Stimulated activated CD4-positive, alpha-beta T cell treated with anti-CD3 and anti-CD28 coated beads, Interleukin-1b, Interleukin-23, amount 100 ng/mL, for 4 hours (primary cell): Measurements from ENCODE around the gene LCMT2.
"Not testable (repeated sequence)": the region's sequence is repeated elsewhere in the genome, so short reads cannot be mapped to it uniquely, and the experiment has no call there.

ENCODE experiments used
- DNase-seq, 2 donors: peaks; one replicate each; pipeline ENCODE4 v3.0.0-alpha.2; 2020; ENCODE audit warnings: low read depth in 2 of 2

LCMT2 gene

DNA sequence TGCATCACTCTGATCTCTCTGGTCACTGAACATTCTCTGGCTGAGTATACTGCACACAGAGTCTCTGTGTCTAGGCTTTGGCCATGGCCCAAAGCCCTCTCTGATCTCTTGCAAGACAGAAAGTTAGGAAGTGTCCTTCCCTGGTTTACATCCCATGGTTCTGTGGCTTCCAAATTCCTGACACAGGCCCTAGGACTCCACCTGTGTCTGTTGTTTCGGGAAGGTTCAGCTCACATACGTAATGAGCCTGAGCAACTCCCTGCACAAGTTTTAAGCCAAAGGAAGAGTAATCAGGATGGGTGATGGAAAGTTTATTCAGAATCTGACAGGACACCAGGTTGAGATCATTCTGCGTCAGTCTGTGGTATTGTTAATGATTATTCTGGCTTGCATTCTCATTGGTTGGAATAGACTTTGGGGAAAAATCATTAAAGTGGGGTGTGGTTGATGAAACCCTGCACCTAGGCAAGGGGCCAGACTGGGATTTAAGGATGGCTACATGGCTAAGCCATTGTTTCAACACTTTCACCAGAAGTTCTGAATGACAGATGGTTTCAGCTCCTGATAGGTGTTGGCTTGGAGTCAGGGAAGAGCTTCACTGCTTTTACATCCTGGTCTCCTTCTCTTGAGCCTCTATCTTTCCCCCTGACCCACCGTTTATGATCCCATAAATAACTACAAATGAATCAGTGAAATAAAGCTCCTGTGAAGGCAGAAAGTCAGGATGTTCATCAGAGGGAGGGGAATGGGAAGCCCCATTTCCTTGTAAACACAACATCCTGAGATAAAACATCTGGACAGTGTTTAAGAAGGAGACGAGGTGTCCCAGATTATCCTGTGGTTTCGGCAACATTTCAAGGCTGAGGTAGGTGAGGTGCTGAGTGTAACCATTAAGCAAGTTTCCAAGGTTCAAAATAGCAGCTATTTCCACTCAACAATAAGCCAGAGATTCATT is 14.1 kb downstream of the LCMT2 start:
- DNase-seq = no peak

DNA sequence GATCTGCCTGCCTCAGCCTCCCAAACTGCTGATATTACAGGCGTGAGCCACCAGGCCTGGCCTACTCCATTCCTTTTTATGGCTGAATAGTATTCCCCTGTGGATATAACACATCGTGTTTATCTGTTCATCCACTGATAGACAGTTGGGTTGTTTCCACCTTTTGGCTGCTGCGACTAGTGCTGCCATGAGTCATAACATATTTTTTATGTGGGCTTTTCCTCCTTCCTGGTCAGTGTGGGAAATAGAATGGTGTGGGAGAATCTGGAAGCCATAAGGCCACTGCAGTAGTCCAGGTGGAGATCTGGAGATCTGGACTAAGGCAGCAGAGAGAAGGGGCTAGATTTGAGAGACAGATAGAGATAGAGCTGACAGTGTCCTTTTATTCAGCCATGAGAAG is 16.2 kb downstream of the LCMT2 start:
- DNase-seq = no peak

DNA sequence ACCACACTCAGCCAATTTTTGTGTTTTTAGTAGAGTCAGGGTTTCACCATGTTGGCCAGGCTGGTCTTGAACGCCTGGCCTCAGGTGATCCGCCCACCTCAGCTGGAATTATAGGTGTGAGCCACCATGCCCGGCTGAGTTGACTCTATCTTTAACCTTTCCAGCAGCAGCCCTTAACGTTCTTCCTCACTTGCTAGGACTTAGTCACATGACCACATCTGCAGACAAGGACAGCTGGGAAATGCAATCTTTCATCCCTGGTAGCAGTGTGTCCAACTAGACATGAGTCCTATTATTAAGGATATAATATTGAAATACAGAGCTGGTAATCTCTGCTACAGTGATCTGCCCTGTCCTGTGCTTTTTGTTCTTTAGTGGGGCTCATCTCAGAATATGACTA is 18.0 kb downstream of the LCMT2 start:
- no peak for DNase-seq

DNA sequence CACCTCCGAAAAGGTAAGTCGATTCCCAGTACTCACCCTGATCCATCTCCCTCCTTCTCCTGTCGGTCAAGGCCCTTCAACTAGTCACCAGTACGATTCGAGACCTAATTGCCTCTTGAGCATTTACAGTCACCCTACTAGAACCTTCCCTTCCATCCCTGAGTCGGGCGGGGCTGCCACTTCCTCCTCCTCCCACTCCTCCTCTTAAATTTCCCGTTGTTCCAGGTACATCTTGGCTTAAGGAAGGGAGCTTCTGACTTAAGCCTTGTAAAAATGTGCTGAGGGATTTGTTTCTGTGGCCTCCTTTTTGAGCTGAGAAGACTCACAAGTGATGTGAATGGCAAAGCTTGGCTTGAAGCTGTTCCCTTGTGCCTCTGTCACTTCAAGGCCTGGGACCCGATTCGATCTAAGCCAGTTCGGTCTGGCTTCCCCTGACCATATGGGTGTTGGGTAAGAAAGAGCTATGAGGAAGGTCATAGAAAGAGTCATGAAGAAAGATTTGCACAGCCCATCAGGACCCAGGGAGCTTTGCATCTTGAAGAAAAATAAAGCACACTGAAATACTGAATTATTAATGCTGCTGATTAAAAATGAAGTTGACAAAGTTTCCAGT is 28.1 kb downstream of the LCMT2 start, which contains the start of gene TGM7:
Gene TGM7, minus strand, starts transcription at position 51 of the 613 bp plus-strand sequence.
- DNase-seq = no peak

DNA sequence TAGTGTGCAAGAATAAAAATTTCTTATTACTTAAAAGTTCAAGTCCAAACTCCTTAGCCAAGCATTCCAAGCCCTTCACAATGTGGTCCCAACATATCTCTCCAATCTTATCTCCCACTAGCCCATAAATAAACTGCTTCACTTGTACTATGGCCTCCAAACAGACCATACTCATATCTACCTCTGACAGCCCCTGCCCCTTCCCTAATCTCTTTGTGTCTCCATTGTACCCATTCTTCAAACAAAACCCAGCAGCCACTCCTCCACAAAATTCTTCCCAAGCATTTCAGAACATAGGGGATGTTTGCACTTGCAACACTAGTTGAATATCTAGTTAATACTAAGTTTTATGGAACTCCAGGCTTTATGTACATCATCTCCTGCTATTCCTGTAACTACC is 30.5 kb downstream of the LCMT2 start:
- DNase-seq = no peak

DNA sequence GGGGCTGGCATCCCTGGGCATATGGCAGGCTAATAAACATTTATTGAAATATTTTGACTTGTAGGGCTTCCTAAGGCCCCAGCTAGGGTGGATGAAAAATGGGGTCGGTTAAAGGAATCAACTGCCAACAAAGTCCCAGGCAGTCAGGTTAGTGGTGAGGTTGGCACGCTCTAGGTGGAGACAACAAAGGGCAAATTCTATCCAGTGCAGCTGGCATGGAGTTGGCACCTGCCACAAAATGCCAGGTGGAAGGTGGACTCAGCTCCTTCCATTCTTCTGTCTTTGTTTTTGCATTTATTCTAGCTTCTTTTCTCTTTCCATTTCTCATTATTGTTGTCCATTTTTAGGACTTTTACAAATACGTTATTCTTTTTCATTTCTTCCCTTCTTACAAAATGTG is 31.0 kb downstream of the LCMT2 start:
- DNase-seq = no peak

DNA sequence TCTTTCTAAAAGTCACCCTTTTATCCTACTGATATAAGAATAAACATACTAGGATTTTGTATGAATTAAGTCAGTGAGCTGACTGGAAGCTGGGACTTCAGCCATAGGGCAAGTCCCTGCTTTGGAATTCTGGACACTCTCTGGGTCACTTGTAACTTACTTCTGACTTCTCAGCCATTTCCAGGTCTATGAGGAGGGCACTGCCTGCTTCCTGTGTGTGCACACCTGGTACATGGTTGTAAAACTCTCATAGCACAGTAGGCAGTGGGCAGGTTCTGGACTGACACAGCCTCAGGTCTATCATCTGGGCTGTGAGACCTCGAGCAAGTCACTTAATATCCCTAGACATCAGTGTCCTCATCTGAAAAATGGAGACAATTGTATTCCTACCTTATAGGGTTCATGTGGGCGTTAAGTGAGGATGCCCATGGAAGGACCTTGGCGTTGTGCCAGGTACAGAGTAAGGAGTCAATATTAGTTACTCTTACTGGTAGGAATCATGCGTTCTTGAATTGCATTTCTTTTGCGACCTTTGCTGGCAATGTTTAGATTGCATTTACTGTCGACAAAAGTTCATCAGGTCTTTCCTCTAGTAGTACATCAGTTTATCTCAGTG is 36.2 kb downstream of the LCMT2 start:
- DNase-seq = no peak

DNA sequence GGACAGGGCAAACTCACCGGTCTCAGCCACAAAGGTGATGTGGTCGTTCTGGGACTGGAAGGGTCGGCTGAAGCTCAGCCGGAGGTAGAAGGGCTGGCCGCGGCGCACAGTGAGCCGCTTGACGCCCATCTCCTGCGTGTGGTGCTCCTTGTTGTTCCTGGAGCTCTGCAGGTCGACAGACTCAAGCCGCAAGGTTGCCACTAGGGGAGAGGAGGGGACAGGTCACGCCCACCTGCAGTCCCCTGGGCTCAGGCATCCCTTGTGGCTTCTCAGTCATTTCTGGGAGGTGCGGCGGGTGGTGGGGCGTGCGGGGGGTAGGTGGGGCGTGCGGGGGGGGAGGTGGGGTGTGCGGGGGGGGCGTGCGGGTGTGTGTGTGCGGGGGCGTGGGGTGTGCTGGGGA is 36.9 kb downstream of the LCMT2 start:
- no peak for DNase-seq

DNA sequence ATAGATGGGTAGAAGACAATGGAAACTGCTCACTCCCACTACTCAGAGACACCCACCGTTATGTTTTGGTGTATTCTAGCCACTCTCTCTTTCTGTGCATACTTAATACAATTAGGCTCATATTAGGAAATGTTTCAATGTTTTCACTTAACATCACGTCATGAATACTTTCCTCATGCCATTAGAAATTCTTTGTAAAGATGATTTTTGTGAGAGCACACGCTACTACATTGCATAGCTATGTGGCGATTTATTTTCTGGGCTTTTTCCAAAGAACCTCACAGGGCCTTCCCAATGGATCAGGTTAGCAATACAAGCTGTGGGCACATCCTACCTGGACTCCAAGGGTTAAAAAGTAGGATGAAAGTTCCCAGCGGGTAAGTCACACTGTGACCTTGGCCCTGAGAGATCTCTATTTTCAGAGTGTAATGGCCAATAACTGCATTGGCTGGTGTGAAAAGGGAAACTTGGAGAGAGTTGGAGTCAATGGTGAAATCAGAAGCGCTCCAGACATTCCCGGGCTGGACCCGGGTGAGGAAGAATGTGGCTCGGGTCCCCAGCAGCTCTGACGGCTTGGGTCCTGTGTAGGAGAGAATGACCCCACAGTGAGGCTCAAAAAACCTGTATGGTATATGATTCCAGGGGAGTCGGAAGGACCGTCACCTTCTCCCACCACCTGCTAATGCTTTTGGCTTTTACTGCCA is 37.8 kb downstream of the LCMT2 start:
- no peak for DNase-seq

DNA sequence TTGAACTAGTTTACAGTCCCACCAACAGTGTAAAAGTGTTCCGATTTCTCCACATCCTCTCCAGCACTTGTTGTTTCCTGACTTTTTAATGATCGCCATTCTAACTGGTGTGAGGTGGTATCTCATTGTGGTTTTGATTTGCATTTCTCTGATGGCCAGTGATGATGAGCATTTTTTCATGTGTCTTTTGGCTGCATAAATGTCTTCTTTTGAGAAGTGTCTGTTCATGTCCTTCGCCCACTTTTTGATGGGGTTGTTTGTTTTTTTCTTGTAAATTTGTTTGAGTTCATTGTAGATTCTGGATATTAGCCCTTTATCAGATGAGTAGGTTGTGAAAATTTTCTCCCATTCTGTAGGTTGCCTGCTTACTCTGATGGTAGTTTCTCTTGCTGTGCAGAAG is 40.7 kb downstream of the LCMT2 start:
- not testable (repeated sequence) for DNase-seq

DNA sequence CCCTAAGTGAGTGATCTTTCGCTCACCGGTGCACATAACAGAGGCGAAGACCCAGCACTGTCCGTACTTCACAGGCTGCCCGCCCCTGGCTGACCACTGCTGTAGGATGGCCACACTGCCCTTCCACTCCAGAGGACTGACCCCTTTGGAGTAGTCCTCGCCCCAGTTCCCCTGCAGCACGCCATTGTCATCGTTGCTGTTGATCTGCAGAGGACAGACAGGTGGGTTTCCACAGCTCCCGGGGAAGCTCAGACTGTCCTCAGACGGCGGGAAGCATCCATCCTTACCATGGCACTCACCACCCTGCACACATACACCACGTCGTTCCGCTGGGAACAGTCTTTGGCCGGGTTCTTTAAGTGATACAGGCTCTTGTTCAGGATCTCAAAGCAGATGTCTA is 43.1 kb downstream of the LCMT2 start:
- DNase-seq = no peak

DNA sequence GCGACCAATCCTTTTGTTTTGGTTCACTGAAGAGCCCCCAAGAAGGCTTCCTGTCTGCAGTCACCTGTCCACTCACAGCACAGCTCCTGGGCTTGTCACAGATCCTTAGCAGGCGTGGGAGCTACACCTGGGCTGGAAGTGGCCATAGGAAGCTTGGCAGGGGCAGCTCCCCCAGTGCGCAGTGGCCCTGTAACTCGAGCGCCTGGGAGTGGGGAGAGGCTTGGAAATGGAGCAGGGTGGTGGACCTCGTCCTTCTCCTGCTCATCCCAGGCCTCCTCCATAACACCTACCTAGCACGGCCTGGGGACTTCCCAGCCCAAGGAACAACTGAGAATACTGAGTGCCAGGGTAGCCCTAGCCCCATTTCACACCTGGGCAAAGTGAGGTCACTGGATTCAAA is 44.3 kb downstream of the LCMT2 start:
- no peak for DNase-seq

DNA sequence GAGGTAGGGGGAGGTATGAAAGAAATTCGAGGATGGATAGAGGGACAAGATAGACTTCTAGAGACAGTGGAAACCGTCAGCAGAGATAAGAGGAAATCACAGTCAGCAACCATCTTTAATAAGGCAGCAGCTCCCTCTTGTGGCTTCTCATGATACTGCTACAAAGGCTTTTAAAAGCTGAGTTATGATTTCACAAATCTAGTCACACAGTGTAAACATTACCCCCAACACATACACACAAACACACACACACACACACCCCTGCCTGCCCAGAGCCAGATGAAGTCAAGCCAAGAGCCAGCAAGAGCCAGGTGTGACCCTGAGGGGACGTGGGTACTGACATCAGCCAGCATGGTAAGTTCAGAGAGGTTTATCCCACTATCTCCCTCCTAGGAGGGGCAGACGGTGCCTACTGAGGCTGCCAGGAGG is 44.8 kb downstream of the LCMT2 start:
- peak in 1 of 2 donors; percentile 40 for DNase-seq

DNA sequence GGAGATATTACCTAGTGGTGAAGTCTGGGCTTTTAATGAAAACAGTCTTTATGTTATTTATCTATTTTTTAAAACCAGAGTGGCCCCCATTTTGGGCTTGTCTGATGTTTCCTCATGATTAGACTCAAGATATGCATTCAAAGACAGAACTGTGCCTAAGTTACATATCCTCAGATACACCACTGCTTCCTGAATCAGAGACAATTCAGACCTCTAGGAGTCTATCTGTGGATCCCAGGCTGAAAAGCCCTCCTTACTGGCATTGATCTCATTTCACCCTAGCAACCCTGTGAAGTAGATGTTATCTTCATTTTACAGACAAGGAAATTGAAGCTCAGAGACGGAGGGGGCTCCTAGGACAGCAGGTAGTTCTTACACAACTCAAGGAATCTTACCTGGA is 46.8 kb downstream of the LCMT2 start:
- no peak for DNase-seq

DNA sequence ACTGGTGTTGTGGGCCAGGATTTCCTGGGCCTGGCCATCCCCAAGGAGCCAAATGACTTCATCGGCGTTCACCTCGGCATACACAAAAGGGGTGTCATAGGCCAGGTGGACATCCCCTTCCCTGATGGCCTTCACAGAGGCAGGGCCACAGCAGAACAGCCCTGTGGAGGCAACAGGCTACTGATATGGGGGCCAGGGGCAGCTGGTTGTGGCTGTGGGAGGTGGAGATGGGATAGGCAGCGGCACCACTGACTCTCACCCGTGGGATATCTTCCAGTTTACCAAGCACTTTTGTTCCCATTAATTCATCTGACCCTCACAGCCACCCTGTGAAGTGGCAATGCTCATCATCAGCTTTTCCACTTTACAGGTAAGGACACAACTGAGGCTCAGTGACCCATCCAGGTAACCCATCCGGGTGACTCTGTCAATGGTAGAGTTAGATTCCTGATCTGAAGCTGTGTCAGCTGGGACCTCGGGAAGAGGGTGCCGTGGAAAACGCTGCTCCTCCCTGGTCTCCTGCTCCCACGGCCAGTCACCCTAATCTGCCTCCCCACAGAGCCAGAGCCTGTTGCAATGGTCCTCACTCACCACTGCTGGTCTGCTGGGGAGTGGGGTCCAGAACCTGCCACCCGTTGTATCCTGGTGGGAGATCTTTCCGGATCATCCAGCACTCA is 48.3 kb downstream of the LCMT2 start:
- no peak for DNase-seq

DNA sequence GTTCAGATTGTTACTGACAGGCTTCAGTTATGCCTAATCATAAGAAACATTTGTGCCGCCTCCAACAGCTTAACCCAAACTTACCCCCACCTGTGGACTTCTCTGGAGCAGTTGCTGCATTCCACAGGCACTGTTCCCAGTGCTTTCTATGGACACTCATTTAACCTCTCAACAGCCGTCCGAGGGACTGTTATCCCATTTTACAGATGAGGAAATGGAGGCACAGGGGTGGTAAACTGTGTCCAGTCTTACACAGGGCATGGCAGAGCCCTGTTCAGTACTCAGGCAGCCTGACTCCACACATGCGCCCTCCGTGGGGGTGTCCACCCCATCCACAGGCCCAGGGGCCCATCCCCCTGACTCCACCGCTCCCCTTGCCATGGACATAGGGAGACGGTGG is 49.4 kb downstream of the LCMT2 start:
- DNase-seq = no peak

DNA sequence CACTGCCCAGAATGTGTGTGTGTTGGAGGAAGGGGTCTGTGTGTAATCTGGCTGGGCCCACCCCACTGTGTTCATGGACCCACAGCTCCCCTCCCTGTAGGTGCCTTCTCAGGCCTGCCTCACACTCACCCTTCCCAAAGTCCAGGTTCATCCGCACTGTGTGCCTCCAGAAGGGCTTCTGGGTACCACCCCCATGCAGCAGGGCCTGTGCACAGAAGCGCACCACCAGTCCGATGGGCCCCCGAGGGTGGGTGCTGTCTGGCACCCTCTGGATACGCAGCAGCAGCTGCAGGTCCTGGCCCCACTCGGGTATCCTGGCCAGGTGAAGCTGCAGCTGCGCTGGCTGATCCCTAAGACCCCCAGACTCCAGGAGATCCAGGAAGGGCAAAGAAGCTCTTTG is 50.9 kb downstream of the LCMT2 start:
- no peak for DNase-seq

DNA sequence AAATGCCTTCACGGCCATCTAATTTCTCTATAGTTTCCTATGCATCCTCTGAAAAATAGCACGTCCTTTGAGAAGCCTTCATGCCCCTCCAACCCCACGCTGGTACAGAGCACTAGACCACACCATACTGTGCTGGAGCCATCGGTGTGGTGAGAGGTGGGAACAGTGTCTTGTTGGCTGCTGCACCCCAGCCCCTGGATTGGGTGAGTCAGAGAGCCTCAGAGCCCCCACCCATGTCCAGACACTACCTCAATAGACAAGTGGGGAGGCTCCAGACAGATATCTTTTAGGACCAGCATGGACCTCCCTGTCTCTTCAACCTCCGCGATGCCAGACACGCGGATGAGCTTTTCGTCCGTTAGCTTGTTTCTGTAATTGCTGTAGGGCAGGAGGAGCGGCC is 51.5 kb downstream of the LCMT2 start:
- DNase-seq = no peak

DNA sequence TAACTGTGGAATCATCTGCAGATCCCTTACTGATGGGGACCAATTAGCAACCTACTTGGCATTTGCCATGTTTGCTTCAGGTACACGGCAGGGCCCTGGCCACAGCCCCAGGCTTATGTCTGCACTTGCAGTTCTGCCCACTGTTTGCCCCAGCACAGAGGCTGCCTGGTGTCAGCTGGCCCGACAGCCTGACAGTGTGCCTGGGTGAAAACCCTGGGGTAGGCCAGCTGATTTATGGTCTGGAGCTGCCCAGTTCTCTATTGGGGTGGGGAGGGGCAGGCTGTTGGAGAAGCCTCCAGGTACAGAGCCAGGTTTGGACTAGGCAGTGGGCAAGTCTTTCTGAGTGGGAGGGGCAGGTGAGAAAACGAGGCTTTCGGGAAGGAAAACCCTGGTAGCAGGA is 52.5 kb downstream of the LCMT2 start:
- no peak for DNase-seq

DNA sequence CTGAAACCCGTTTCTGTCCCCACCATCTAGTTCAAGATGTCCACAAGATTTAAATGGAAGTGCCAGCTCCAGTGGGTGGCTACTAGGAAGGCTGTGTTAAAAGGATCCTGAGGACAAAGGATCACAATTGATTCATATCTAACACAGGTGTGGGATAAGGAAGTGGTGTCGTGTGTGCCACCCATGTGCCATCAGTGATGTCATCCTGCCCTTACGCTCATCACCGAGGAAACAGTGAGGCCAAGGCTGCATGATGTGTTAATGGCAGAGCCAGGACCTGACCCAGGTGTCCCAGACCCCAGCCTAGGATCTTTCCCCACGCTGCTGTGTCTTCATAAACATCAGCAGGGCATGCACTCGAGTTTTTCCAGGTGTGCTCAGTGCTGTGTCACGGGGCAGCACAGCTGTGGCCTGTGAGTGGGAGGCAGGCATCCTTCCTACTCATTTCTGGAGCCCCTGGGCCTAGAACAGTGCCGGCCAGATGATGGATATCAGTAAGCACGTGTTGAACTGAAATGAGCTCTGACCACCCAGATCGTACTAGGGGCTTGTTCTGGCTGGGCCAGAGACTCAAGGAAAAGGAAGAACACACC is 53.0 kb downstream of the LCMT2 start:
- DNase-seq = no peak

DNA sequence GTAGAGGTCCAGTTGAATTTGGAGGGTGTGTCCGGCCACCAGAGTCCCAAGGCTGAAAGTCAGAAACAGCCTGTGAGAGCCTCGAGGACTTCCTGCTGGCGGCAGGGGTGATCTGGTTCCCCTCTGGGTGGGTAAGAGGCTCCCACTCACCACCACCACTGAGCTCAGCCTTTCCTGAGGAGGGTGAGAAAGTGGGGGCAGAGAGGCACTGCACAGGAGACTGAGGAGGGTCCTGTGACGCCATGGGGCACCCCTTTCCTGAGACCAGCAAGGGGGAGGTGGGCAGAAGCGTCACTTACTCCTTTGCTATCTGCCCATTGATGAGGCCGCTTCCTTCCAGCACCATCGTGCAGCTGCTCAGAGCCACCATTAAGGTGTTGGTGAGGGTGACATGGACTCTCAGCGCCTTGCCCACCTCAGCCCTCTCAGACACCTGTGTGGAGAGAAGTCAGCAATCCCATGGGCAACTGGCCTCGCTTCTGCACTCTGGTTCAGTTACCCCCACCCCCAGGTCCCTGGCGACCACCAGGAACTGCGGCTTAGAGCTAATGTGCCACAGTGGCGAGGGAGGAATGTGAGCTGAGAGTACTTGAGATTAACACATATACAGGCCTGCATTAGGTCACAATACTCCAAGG is 53.7 kb downstream of the LCMT2 start:
- DNase-seq = no peak
